Measurements from ENCODE around the gene VPS51. TPM values are rescaled to one million over a fixed set of nuclear protein-coding genes. Genes with fewer than 3 reads are reported as not detected.

VPS51 gene
- total and polyA plus RNA-seq, 9 of the 15 experiments (the other 6 are each of a cell fraction or from before 2014, with no cell fraction given) = 1.8 to 143 (median 46.8) TPM

DNA sequence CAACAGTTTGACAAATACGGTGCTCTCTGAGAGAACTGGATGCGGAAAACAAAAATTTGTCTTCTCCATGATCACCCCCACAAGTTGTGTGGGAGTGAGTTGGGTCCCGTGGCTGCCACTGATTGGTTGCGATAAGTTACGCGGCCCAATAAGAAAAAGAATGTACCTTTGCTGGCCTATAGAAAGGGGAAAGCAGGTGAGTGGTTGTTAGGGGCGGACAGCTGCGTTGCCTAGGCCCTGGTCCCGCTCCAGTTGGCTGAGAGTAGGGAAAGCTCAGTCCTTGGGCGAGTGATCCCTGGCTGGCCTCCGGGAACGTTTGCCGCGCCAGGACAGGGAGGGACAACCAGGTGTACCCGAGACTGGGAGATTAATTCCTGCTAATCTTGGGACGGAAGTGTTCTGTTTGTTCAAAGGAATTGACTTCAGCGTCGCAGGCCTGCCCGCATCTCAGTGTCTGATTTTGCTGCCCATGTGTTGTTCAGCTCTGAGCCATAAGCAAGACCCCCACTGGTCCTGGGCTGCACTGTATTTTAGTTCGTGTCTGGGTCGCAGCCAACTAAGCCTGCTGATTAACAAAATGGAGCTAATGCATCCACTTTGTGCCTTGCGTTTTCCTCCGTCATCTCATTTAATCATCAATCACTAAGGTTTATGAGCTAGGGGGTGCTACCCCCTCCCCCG is 39.1 kb downstream of the VPS51 start (continued):
- TF ChIP-seq TOE1 (IDR thresholded peaks at IDR 0.05; ENCODE audit: borderline replicate concordance) = no peak; the same call in 1 of the 2 replicates
- no peak for TF ChIP-seq TOE1 (CRISPR knock-in tag; IDR thresholded peaks at IDR 0.05; ENCODE audit: borderline replicate concordance, low read depth)
- TF ChIP-seq ZNF165 (CRISPR knock-in tag; IDR thresholded peaks at IDR 0.05; ENCODE audit: borderline replicate concordance) = no peak
- TF ChIP-seq, protein P1, sequence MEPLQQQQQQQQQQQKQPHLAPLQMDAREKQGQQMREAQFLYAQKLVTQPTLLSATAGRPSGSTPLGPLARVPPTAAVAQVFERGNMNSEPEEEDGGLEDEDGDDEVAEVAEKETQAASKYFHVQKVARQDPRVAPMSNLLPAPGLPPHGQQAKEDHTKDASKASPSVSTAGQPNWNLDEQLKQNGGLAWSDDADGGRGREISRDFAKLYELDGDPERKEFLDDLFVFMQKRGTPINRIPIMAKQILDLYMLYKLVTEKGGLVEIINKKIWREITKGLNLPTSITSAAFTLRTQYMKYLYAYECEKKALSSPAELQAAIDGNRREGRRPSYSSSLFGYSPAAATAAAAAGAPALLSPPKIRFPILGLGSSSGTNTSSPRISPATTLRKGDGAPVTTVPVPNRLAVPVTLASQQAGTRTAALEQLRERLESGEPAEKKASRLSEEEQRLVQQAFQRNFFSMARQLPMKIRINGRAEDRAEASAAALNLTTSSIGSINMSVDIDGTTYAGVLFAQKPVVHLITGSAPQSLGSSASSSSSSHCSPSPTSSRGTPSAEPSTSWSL (CRISPR knock-in tag; IDR thresholded peaks at IDR 0.05; ENCODE audit: borderline replicate concordance) = no peak
- TF ChIP-seq SREBF1 (IDR thresholded peaks at IDR 0.05; ENCODE audit: borderline replicate concordance, low read depth, low read length) = no peak
- TF ChIP-seq KHSRP (IDR thresholded peaks at IDR 0.05) = no peak
- TF ChIP-seq ZKSCAN8 (CRISPR knock-in tag; IDR thresholded peaks at IDR 0.05) = no peak
- TF ChIP-seq, protein P2, sequence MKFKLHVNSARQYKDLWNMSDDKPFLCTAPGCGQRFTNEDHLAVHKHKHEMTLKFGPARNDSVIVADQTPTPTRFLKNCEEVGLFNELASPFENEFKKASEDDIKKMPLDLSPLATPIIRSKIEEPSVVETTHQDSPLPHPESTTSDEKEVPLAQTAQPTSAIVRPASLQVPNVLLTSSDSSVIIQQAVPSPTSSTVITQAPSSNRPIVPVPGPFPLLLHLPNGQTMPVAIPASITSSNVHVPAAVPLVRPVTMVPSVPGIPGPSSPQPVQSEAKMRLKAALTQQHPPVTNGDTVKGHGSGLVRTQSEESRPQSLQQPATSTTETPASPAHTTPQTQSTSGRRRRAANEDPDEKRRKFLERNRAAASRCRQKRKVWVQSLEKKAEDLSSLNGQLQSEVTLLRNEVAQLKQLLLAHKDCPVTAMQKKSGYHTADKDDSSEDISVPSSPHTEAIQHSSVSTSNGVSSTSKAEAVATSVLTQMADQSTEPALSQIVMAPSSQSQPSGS (CRISPR knock-in tag; IDR thresholded peaks at IDR 0.05) = no peak
- TF ChIP-seq PHTF2 (CRISPR knock-in tag; IDR thresholded peaks at IDR 0.05) = no peak
- no peak for TF ChIP-seq ZNF274 (IDR thresholded peaks at IDR 0.05; ENCODE audit: borderline replicate concordance, low read depth, low read length)
- TF ChIP-seq, protein P3, sequence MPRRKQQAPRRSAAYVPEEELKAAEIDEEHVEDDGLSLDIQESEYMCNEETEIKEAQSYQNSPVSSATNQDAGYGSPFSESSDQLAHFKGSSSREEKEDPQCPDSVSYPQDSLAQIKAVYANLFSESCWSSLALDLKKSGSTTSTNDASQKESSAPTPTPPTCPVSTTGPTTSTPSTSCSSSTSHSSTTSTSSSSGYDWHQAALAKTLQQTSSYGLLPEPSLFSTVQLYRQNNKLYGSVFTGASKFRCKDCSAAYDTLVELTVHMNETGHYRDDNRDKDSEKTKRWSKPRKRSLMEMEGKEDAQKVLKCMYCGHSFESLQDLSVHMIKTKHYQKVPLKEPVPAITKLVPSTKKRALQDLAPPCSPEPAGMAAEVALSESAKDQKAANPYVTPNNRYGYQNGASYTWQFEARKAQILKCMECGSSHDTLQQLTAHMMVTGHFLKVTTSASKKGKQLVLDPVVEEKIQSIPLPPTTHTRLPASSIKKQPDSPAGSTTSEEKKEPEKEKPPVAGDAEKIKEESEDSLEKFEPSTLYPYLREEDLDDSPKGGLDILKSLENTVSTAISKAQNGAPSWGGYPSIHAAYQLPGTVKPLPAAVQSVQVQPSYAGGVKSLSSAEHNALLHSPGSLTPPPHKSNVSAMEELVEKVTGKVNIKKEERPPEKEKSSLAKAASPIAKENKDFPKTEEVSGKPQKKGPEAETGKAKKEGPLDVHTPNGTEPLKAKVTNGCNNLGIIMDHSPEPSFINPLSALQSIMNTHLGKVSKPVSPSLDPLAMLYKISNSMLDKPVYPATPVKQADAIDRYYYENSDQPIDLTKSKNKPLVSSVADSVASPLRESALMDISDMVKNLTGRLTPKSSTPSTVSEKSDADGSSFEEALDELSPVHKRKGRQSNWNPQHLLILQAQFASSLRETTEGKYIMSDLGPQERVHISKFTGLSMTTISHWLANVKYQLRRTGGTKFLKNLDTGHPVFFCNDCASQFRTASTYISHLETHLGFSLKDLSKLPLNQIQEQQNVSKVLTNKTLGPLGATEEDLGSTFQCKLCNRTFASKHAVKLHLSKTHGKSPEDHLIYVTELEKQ (CRISPR knock-in tag; IDR thresholded peaks at IDR 0.05) = no peak
- peak; percentile 73 for TF ChIP-seq TCF7L2 (IDR thresholded peaks at IDR 0.05; ENCODE audit: low read depth, low read length)
- no peak for TF ChIP-seq RUNX1 (IDR thresholded peaks at IDR 0.05; ENCODE audit: low read depth)
- no peak for TF ChIP-seq ZNF764 (CRISPR knock-in tag; IDR thresholded peaks at IDR 0.05; ENCODE audit: low read depth)
- no peak for TF ChIP-seq FOXK1 (CRISPR knock-in tag; IDR thresholded peaks at IDR 0.05; ENCODE audit: borderline replicate concordance)
- TF ChIP-seq EHMT2 (IDR thresholded peaks at IDR 0.05) = no peak
- no peak for TF ChIP-seq COPS2 (conservative IDR thresholded peaks at IDR 0.05)
- no peak for TF ChIP-seq RBM17 (IDR thresholded peaks at IDR 0.05; ENCODE audit: borderline replicate concordance, low read depth, low read length)
- TF ChIP-seq, protein P4, sequence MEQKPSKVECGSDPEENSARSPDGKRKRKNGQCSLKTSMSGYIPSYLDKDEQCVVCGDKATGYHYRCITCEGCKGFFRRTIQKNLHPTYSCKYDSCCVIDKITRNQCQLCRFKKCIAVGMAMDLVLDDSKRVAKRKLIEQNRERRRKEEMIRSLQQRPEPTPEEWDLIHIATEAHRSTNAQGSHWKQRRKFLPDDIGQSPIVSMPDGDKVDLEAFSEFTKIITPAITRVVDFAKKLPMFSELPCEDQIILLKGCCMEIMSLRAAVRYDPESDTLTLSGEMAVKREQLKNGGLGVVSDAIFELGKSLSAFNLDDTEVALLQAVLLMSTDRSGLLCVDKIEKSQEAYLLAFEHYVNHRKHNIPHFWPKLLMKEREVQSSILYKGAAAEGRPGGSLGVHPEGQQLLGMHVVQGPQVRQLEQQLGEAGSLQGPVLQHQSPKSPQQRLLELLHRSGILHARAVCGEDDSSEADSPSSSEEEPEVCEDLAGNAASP (IDR thresholded peaks at IDR 0.05) = no peak
- no peak for TF ChIP-seq ZBTB8A (IDR thresholded peaks at IDR 0.05; ENCODE audit: partially characterized antibody)
- no peak for TF ChIP-seq RB1 (IDR thresholded peaks at IDR 0.05; ENCODE audit: low read depth)
- no peak for TF ChIP-seq CEBPB (tag; IDR thresholded peaks at IDR 0.05)

Measured in K562 (cell line).